A673 (cell line): Measurements from ENCODE around the gene PPP5C. TPM values are rescaled to one million over a fixed set of nuclear protein-coding genes. Genes with fewer than 3 reads are reported as not detected.
A peak's percentile ranks its signal among the peaks of the same experiment; 100 is the strongest.

Experiments
- BruUV-seq: library from RNA; stranded (reverse); fragments of 400-500 nt; replicated peaks from 2 replicates; lab custom pipeline; 2021; lab: Mats Ljungman, UMichigan
- CTCF ChIA-PET: fragments of 300-600 bp; sonication (Branson Sonifier 250); formaldehyde crosslinking; loops from one replicate; lab custom pipeline; 2022; ENCODE audit warnings: antibody characterized with exemption; lab: Charles Lee
- POLR2A ChIA-PET: fragments of 300-600 bp; sonication (Branson Sonifier 250); formaldehyde crosslinking; loops from one replicate; lab custom pipeline; 2022; ENCODE audit warnings: antibody characterized with exemption; ENCODE audit not compliant: low non-redundant PET; lab: Charles Lee
- DNase-seq: peaks from one replicate; pipeline ENCODE4 v3.0.0-alpha.2; 2015; ENCODE audit warnings: low spot score
- H3K27ac ChIP-seq: fragments of 200-600 bp; sonication (generic); 2 replicates; pipeline ENCODE4 v1.5.1; 2016; ENCODE audit warnings: mixed run types, low read depth, mild to moderate bottlenecking, mixed read lengths, antibody characterized with exemption, low read length; ENCODE audit not compliant: poor library complexity, severe bottlenecking
- H3K27me3 ChIP-seq: fragments of 200-600 bp; sonication (generic); replicated peaks from 2 replicates; pipeline ENCODE4 v1.6.1; 2017; ENCODE audit warnings: mixed run types, low read depth, mild to moderate bottlenecking, mixed read lengths, antibody characterized with exemption, low read length; ENCODE audit not compliant: insufficient read depth, poor library complexity
- H3K36me3 ChIP-seq: fragments of 200-600 bp; sonication (generic); 2 replicates; pipeline ENCODE4 v1.6.1; 2016; ENCODE audit warnings: mixed run types, mild to moderate bottlenecking, mixed read lengths, antibody characterized with exemption, low read length; ENCODE audit not compliant: insufficient read depth, poor library complexity, severe bottlenecking
- H3K4me1 ChIP-seq: fragments of 200-600 bp; sonication (generic); 2 replicates; pipeline ENCODE4 v1.6.1; 2017; ENCODE audit warnings: mixed run types, mild to moderate bottlenecking, mixed read lengths, antibody characterized with exemption, low read length; ENCODE audit not compliant: insufficient read depth, poor library complexity, severe bottlenecking
- H3K4me3 ChIP-seq: fragments of 200-600 bp; sonication (generic); 2 replicates; pipeline ENCODE4 v1.5.1; 2016; ENCODE audit warnings: low read depth, mixed run types, mild to moderate bottlenecking, mixed read lengths, low read length; ENCODE audit not compliant: poor library complexity, severe bottlenecking
- H3K9me3 ChIP-seq: fragments of 200-600 bp; sonication (generic); 2 replicates; pipeline ENCODE4 v1.6.1; 2016; ENCODE audit warnings: mixed run types, low read depth, mild to moderate bottlenecking, mixed read lengths, antibody characterized with exemption, low read length; ENCODE audit not compliant: poor library complexity, severe bottlenecking
- CTCF ChIP-seq: fragments of 300-800, 200-600 bp; sonication (generic); conservative IDR thresholded peaks from 2 replicates; pipeline ENCODE4 v1.5.1; 2017; ENCODE audit warnings: low read depth, mild to moderate bottlenecking, antibody characterized with exemption, low read length, moderate library complexity, mixed read lengths
- EZH2 ChIP-seq: fragments of 200-600 bp; sonication (generic); IDR thresholded peaks from 2 replicates; pipeline ENCODE4 v1.6.1; 2017; ENCODE audit warnings: borderline replicate concordance, low read depth, mild to moderate bottlenecking, mixed read lengths, antibody characterized with exemption, low read length; ENCODE audit not compliant: poor library complexity, severe bottlenecking
- intact Hi-C: fragments of 100-400 bp; cut with micrococcal nuclease; formaldehyde crosslinking; loops from one replicate; pipeline ENCODE4 v1.10.0; 2022; ENCODE audit not compliant: unreplicated experiment
- total RNA-seq: library from RNA; stranded (reverse); gene quantifications from 2 replicates; pipeline ENCODE4 v1.2.3, GENCODE V29; 2021

The PPP5C gene
- total RNA-seq, 1 experiment from 2014 or later, result 164 TPM

DNA sequence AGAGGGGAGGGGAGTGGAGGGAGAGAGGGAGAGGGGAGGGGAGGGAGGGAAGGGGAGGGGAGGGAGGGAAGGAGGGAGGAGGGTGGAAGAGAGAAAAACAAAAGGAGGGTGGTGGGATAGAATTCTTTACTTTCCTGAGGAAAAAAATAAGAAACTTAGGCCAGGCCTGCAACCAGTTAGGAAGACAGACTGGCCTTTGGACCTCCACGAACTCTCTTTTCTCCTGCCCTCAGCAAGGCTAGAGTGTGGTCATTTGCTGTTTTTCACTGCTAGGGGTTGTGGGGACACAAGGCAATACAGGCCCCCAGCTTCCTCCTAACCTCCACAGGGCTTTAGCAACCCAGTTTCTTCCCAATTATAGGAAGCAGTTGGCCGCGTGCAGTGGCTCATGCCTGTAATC lies 62.3 kb downstream of the PPP5C start:
- no peak overlapping the region for H3K27ac ChIP-seq
- CTCF ChIA-PET, result no interaction called here
- BruUV-seq, result no TSS peak
- TF ChIP-seq EZH2 (no peak), CTCF (no peak)
- H3K4me1 ChIP-seq, result peaks cover 45% of the 10 kb centered on the region
- DNase-seq, result no peak
- H3K9me3 ChIP-seq, result no peaks in the 10 kb centered on the region
- POLR2A ChIA-PET, result no interaction called here
- no peaks in the 10 kb centered on the region for H3K27me3 ChIP-seq
- intact Hi-C loops, result no loop called here
- no peak overlapping the region for H3K4me3 ChIP-seq
- peaks cover 5% of the 10 kb centered on the region for H3K36me3 ChIP-seq

- intact Hi-C loops, result no loop called here
- no peak for TF ChIP-seq EZH2
- TF ChIP-seq CTCF, result no peak
- Histone ChIP-seq H3K27me3 (no peaks in the 10 kb centered on the region), H3K4me3 (peak overlapping the region; percentile 80), H3K4me1 (peaks cover 40% of the 10 kb centered on the region), H3K27ac (peak overlapping the region; percentile 88), H3K9me3 (no peaks in the 10 kb centered on the region), H3K36me3 (peaks cover 5% of the 10 kb centered on the region)
- ChIA-PET CTCF (interaction anchor here (0.6 kb wide), 1 partner anchor 10 kb away, joined by 11 read pairs; no protein-coding TSS in a partner anchor), POLR2A (no interaction called here)
- no TSS peak for BruUV-seq
- no peak for DNase-seq
These were observed 63.6 kb downstream of the PPP5C start for GRCh38 chr19:46410205-46411087.

- intact Hi-C loops, result no loop called here
- peaks cover 5% of the 10 kb centered on the region for H3K36me3 ChIP-seq
- no TSS peak for BruUV-seq
- no peaks in the 10 kb centered on the region for H3K27me3 ChIP-seq
- DNase-seq, result no peak
- peak overlapping the region; percentile 80 for H3K4me3 ChIP-seq
- TF ChIP-seq EZH2, result no peak
- no peak for TF ChIP-seq CTCF
- ChIA-PET CTCF (interaction anchor here (0.6 kb wide), 1 partner anchor 11 kb away, joined by 11 read pairs; no protein-coding TSS in a partner anchor), POLR2A (no interaction called here)
- peaks cover 49% of the 10 kb centered on the region for H3K4me1 ChIP-seq
- H3K27ac ChIP-seq, result peak overlapping the region; percentile 88
- no peaks in the 10 kb centered on the region for H3K9me3 ChIP-seq
These were observed 64.4 kb downstream of the PPP5C start for GRCh38 chr19:46411088-46411924.
